Effector CD4-positive, alpha-beta T cell (primary cell): ENCODE results near the gene STK24.

Source experiments
- DNase-seq: peaks from one replicate; pipeline ENCODE4 v3.0.0-alpha.2; 2020

Gene STK24

GRCh38 chr13:98403076-98403475 lies 173.8 kb downstream of the STK24 start:
- no peak for DNase-seq

- no peak for DNase-seq
These were observed 175.0 kb downstream of the STK24 start for GRCh38 chr13:98401934-98402333.

DNA sequence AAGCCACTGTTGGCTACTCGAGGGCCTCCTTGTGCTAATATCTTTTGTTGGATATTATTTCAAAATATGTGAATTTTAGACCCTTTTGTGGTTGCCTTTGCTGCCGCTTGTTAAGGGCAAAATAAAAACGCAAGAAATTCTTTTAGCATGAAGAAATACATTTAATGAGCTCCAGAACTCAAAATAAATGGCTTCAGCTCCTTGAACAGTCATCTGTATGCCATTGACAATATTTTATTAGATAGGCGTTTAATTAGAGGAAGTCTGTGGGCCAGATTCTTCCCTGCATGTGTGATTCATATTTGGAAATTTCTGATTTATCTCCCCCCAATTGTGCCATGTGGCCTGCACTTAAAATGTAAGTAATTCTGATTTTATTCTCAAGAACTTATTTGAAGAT lies 177.2 kb downstream of the STK24 start:
- DNase-seq: no peak

- DNase-seq: no peak
These were observed 178.3 kb downstream of the STK24 start for GRCh38 chr13:98398581-98398980.

DNA sequence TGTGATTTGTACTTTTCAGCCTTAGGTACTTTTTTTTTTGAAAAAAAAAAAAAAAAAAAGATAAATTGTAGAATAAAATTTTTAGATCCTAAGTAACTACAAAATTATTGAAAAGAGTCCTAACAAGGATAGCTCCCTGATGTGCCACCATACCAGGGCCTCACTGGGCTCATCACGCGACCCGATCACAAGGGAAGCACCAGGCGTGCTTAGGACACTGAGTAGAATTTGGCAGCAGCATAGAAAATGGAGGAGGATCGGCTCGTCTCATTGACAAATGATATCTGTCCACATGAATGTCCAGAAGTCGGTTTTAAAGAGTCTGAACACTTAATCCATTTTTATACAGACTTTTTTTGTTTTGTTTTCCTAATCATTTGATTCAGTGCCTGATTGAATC lies 179.0 kb downstream of the STK24 start:
- no peak for DNase-seq

GRCh38 chr13:98397221-98397620 lies 179.7 kb downstream of the STK24 start:
- DNase-seq: no peak

GRCh38 chr13:98396071-98396710 lies 180.7 kb downstream of the STK24 start:
- DNase-seq: no peak
